Measurements from ENCODE around the gene SORBS1.

The SORBS1 gene

GRCh38 chr10:95306851-95307250 lies 254.3 kb downstream of the SORBS1 start:
- DNase-seq = no peak

- DNase-seq = no peak
Observed at GRCh38 chr10:95306318-95306650, 254.9 kb downstream of the SORBS1 start.

GRCh38 chr10:95305606-95306317 lies 255.4 kb downstream of the SORBS1 start:
- no peak for DNase-seq

- DNase-seq = no peak
Observed at GRCh38 chr10:95304976-95305375, 256.2 kb downstream of the SORBS1 start.

- DNase-seq = no peak
Observed at GRCh38 chr10:95304463-95304862, 256.7 kb downstream of the SORBS1 start.

- DNase-seq = no peak
Observed at GRCh38 chr10:95303950-95304349, 257.2 kb downstream of the SORBS1 start.

GRCh38 chr10:95303535-95303934 lies 257.6 kb downstream of the SORBS1 start:
- no peak for DNase-seq

GRCh38 chr10:95300022-95300539 lies 261.1 kb downstream of the SORBS1 start:
- no peak for DNase-seq

- DNase-seq = no peak
Observed at GRCh38 chr10:95297402-95297801, 263.8 kb downstream of the SORBS1 start.

- DNase-seq = no peak
Observed at GRCh38 chr10:95296764-95297163, 264.4 kb downstream of the SORBS1 start.

- no peak for DNase-seq
Observed at GRCh38 chr10:95295031-95295755, 266.0 kb downstream of the SORBS1 start.

- no peak for DNase-seq
Observed at GRCh38 chr10:95293631-95294030, 267.5 kb downstream of the SORBS1 start.

GRCh38 chr10:95291365-95292039 lies 269.7 kb downstream of the SORBS1 start:
- no peak for DNase-seq

- no peak for DNase-seq
Observed at GRCh38 chr10:95290461-95291364, 270.5 kb downstream of the SORBS1 start, which contains the start of gene PDLIM1. TSS of gene PDLIM1 (minus strand) at chr10:95291003. CDS start at chr10:95290915, 88 bp downstream.

GRCh38 chr10:95289921-95290421 lies 271.2 kb downstream of the SORBS1 start:
- DNase-seq = no peak

- DNase-seq = no peak
Observed at GRCh38 chr10:95289003-95289920, 271.9 kb downstream of the SORBS1 start.

- DNase-seq = no peak
Observed at GRCh38 chr10:95288303-95288702, 272.9 kb downstream of the SORBS1 start.

GRCh38 chr10:95287281-95287680 lies 273.9 kb downstream of the SORBS1 start:
- DNase-seq = no peak

- DNase-seq = no peak
Observed at GRCh38 chr10:95286707-95287106, 274.5 kb downstream of the SORBS1 start.

GRCh38 chr10:95285556-95285955 lies 275.6 kb downstream of the SORBS1 start:
- DNase-seq = no peak

GRCh38 chr10:95284807-95285206 lies 276.4 kb downstream of the SORBS1 start:
- no peak for DNase-seq

Measured in activated CD4-positive, alpha-beta T cell treated with anti-CD3 and anti-CD28 coated beads, Interleukin-2, amount 50 U/mL, for 4 hours (primary cell).